GM21381 (cell line): Measurements from ENCODE around the gene PCAT7.
"Not testable (repeated sequence)": the region's sequence is repeated elsewhere in the genome, so short reads cannot be mapped to it uniquely, and the experiment has no call there.

Experiments
- ATAC-seq: cut with Tn5 transposase; IDR thresholded peaks from one replicate; pipeline ENCODE4 v1.9.1; 2021; ENCODE audit warnings: mild to moderate bottlenecking, moderate library complexity; ENCODE audit not compliant: unreplicated experiment

Gene PCAT7

GRCh38 chr9:94554439-94555331 is at the start of gene PCAT7:
Gene PCAT7, plus strand, starts transcription at chr9:94555083.
- peak; percentile 64 for ATAC-seq

GRCh38 chr9:94506370-94506769 is 48.5 kb upstream of the PCAT7 start:
- not testable (repeated sequence) for ATAC-seq

- ATAC-seq = no peak
These were observed 47.2 kb upstream of the PCAT7 start for GRCh38 chr9:94507531-94508258.

GRCh38 chr9:94511134-94511954 is 43.5 kb upstream of the PCAT7 start:
- ATAC-seq = no peak

GRCh38 chr9:94511955-94512265 is 43.0 kb upstream of the PCAT7 start:
- no peak for ATAC-seq

- no peak for ATAC-seq
These were observed 40.2 kb upstream of the PCAT7 start for GRCh38 chr9:94514722-94515121.

- ATAC-seq = no peak
These were observed 37.6 kb upstream of the PCAT7 start for GRCh38 chr9:94517254-94517653.

- no peak for ATAC-seq
These were observed 29.4 kb upstream of the PCAT7 start for GRCh38 chr9:94525396-94526035.

- no peak for ATAC-seq
These were observed 28.6 kb upstream of the PCAT7 start for GRCh38 chr9:94526271-94526670.

- ATAC-seq = no peak
These were observed 27.9 kb upstream of the PCAT7 start for GRCh38 chr9:94526951-94527350.

GRCh38 chr9:94528886-94529285 is 26.0 kb upstream of the PCAT7 start:
- ATAC-seq = no peak

GRCh38 chr9:94533155-94533554 is 21.7 kb upstream of the PCAT7 start:
- ATAC-seq = no peak

- no peak for ATAC-seq
These were observed 21.3 kb upstream of the PCAT7 start for GRCh38 chr9:94533601-94534000.

- ATAC-seq = no peak
These were observed 20.0 kb upstream of the PCAT7 start for GRCh38 chr9:94534901-94535300.

- no peak for ATAC-seq
These were observed 16.0 kb upstream of the PCAT7 start for GRCh38 chr9:94538908-94539307.

GRCh38 chr9:94544335-94544734 is 10.5 kb upstream of the PCAT7 start:
- ATAC-seq = not testable (repeated sequence)

- no peak for ATAC-seq
These were observed 8.9 kb upstream of the PCAT7 start for GRCh38 chr9:94545940-94546339.

GRCh38 chr9:94553029-94553938 is 1.6 kb upstream of the PCAT7 start:
- no peak for ATAC-seq

GRCh38 chr9:94554078-94554438 is 825 bp upstream of the PCAT7 start:
- ATAC-seq = no peak

- ATAC-seq = no peak
These were observed 2.5 kb downstream of the PCAT7 start for GRCh38 chr9:94557376-94557775.
